ENCODE measurements around the gene CCDC12.

DNA sequence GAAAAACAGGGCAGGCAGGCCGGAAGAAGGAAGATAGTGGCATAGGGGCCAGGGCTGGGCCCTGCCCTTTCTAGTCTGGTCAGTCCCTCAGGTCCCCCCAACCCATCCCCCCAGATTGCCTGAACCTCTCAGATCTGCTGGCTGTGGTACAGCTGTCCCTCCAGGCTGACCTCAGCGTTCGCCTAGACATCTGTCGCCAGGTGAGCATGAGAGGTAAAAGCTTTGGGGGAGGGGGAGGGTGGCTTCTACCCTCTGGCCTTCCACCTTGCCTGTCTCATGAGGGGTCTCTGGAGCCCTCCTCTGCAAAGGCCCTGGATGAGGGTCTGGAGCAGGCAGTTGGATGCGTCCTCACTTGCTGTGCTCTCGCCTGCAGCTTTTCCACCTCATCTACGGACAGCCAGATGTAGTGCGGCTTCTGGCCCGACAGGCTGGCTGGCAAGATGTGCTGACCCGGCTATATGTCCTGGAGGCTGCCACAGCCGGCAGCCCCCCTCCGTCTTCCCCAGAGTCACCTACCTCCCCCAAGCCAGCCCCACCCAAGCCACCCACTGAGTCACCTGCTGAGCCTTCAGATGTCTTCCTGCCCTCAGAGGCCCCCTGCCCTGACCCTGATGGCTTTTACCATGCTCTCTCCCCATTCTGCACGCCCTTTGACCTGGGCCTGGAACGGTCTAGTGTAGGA is 23.1 kb upstream of the CCDC12 start:
- TF ChIP-seq, protein P1, sequence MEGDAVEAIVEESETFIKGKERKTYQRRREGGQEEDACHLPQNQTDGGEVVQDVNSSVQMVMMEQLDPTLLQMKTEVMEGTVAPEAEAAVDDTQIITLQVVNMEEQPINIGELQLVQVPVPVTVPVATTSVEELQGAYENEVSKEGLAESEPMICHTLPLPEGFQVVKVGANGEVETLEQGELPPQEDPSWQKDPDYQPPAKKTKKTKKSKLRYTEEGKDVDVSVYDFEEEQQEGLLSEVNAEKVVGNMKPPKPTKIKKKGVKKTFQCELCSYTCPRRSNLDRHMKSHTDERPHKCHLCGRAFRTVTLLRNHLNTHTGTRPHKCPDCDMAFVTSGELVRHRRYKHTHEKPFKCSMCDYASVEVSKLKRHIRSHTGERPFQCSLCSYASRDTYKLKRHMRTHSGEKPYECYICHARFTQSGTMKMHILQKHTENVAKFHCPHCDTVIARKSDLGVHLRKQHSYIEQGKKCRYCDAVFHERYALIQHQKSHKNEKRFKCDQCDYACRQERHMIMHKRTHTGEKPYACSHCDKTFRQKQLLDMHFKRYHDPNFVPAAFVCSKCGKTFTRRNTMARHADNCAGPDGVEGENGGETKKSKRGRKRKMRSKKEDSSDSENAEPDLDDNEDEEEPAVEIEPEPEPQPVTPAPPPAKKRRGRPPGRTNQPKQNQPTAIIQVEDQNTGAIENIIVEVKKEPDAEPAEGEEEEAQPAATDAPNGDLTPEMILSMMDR (IDR thresholded peaks at IDR 0.05), result no peak
- TF ChIP-seq POLR2A (IDR thresholded peaks at IDR 0.05) (no peak), EP300 (IDR thresholded peaks at IDR 0.05) (no peak), POLR2AphosphoS5 (IDR thresholded peaks at IDR 0.05) (no peak)

All from suprapubic skin (tissue), 4 donors.